Vagina (tissue), 2 donors: ENCODE measurements around the gene CAV3. TPM values are rescaled to one million over a fixed set of nuclear protein-coding genes. Genes with fewer than 3 reads are reported as not detected.

Experiments used
- DNase-seq, 2 donors: peaks; one replicate each; pipeline ENCODE4 v3.0.0-alpha.2; 2017; ENCODE audit errors: extremely low spot score in 2 of 2
- H3K27ac ChIP-seq: fragments of 200-600 bp; sonication (generic); one replicate; pipeline ENCODE4 v1.5.1; 2019
- H3K27me3 ChIP-seq: fragments of 200-600 bp; sonication (generic); one replicate; pipeline ENCODE4 v1.5.1; 2019
- H3K36me3 ChIP-seq, 2 donors: fragments of 200-600 bp; sonication (generic); one replicate each; pipeline ENCODE4 v1.5.1; 2017 to 2019
- H3K4me1 ChIP-seq: fragments of 200-600 bp; sonication (generic); one replicate; pipeline ENCODE4 v1.5.1; 2019
- H3K4me3 ChIP-seq, 2 donors: fragments of 200-600 bp; sonication (generic); 1 replicate in 1 of 2; 2 replicates in 1 of 2; pipeline ENCODE4 v1.5.1; 2016 to 2019
- H3K9me3 ChIP-seq: fragments of 200-600 bp; sonication (generic); one replicate; pipeline ENCODE4 v1.5.1; 2019
- POLR2A ChIP-seq, 2 donors: fragments of 450-650 bp; IDR thresholded peaks; one replicate each; pipeline ENCODE4 v1.6.1; 2017; ENCODE audit warnings: antibody characterized with exemption in 2 of 2, mild to moderate bottlenecking in 2 of 2, moderate library complexity in 2 of 2
- POLR2AphosphoS5 ChIP-seq, 2 donors: sonication (generic); formaldehyde crosslinking; IDR thresholded peaks; one replicate each; pipeline ENCODE4 v1.9.0; 2017; ENCODE audit warnings: antibody characterized with exemption in 2 of 2, mild to moderate bottlenecking in 2 of 2, low read depth in 1 of 2; ENCODE audit not compliant: insufficient read depth in 1 of 2
- intact Hi-C: fragments of 100-400 bp; cut with DNase I; formaldehyde crosslinking; loops from one replicate; pipeline ENCODE4 v1.15.1; 2023
- total RNA-seq: library from RNA; depleted of rRNA; stranded (reverse); fragments of >200 nt; gene quantifications from one replicate; pipeline ENCODE4 v1.2.3, GENCODE V29; 2016
- TF ChIP-seq, protein P1 (sequence below), 3 experiments: fragments of 450-650 bp in 2 of 3; fragments of 200-600 bp in 1 of 3; sonication (generic) in 1 of 3; IDR thresholded peaks; one replicate each; pipeline ENCODE4 v1.5.1; 2017 to 2019; ENCODE audit warnings: antibody characterized with exemption in 3 of 3, mild to moderate bottlenecking in 2 of 3, moderate library complexity in 2 of 3

The CAV3 gene
- total RNA-seq, 1 donor from 2014 or later = not detected

GRCh38 chr3:8737301-8737700 is 3.7 kb downstream of the CAV3 start:
- Histone ChIP-seq H3K4me1 (peaks cover 9% of the 10 kb centered on the region), H3K4me3 (no peak overlapping the region), H3K36me3 (no peaks in the 10 kb centered on the region), H3K9me3 (no peaks in the 10 kb centered on the region), H3K27ac (no peak overlapping the region), H3K27me3 (no peaks in the 10 kb centered on the region)
- DNase-seq = no peak
- TF ChIP-seq POLR2A (IDR thresholded peaks at IDR 0.05) (no peak), POLR2AphosphoS5 (IDR thresholded peaks at IDR 0.05; ENCODE audit: insufficient read depth in 1 of 2, low read depth in 1 of 2) (no peak)
- TF ChIP-seq, protein P1, sequence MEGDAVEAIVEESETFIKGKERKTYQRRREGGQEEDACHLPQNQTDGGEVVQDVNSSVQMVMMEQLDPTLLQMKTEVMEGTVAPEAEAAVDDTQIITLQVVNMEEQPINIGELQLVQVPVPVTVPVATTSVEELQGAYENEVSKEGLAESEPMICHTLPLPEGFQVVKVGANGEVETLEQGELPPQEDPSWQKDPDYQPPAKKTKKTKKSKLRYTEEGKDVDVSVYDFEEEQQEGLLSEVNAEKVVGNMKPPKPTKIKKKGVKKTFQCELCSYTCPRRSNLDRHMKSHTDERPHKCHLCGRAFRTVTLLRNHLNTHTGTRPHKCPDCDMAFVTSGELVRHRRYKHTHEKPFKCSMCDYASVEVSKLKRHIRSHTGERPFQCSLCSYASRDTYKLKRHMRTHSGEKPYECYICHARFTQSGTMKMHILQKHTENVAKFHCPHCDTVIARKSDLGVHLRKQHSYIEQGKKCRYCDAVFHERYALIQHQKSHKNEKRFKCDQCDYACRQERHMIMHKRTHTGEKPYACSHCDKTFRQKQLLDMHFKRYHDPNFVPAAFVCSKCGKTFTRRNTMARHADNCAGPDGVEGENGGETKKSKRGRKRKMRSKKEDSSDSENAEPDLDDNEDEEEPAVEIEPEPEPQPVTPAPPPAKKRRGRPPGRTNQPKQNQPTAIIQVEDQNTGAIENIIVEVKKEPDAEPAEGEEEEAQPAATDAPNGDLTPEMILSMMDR (IDR thresholded peaks at IDR 0.05) = no peak
- intact Hi-C loops = no loop called here

GRCh38 chr3:8737823-8738222 is 4.2 kb downstream of the CAV3 start:
- no peak for DNase-seq
- no peaks in the 10 kb centered on the region for H3K27me3 ChIP-seq
- no peaks in the 10 kb centered on the region for H3K9me3 ChIP-seq
- no peaks in the 10 kb centered on the region for H3K36me3 ChIP-seq
- peaks cover 9% of the 10 kb centered on the region for H3K4me1 ChIP-seq
- no peak for TF ChIP-seq POLR2AphosphoS5 (IDR thresholded peaks at IDR 0.05; ENCODE audit: insufficient read depth in 1 of 2, low read depth in 1 of 2)
- TF ChIP-seq, protein P1 (IDR thresholded peaks at IDR 0.05) = no peak
- TF ChIP-seq POLR2A (IDR thresholded peaks at IDR 0.05) = no peak
- H3K4me3 ChIP-seq = no peak overlapping the region
- no peak overlapping the region for H3K27ac ChIP-seq
- intact Hi-C loops = no loop called here

GRCh38 chr3:8738639-8739038 is 5.0 kb downstream of the CAV3 start:
- H3K27me3 ChIP-seq = no peaks in the 10 kb centered on the region
- H3K4me3 ChIP-seq = no peak overlapping the region
- DNase-seq = no peak
- peaks cover 9% of the 10 kb centered on the region for H3K4me1 ChIP-seq
- TF ChIP-seq, protein P1 (IDR thresholded peaks at IDR 0.05) = no peak
- no peak for TF ChIP-seq POLR2AphosphoS5 (IDR thresholded peaks at IDR 0.05; ENCODE audit: insufficient read depth in 1 of 2, low read depth in 1 of 2)
- TF ChIP-seq POLR2A (IDR thresholded peaks at IDR 0.05) = no peak
- H3K36me3 ChIP-seq = no peaks in the 10 kb centered on the region
- intact Hi-C loops = no loop called here
- H3K27ac ChIP-seq = no peak overlapping the region
- no peaks in the 10 kb centered on the region for H3K9me3 ChIP-seq

GRCh38 chr3:8739757-8740504 is 6.3 kb downstream of the CAV3 start:
- DNase-seq = no peak

More at GRCh38 chr3:8739757-8740504, 6.3 kb downstream of the CAV3 start:
- Histone ChIP-seq H3K4me3 (no peak overlapping the region), H3K9me3 (no peaks in the 10 kb centered on the region), H3K36me3 (no peaks in the 10 kb centered on the region), H3K27me3 (no peaks in the 10 kb centered on the region), H3K4me1 (peaks cover 9% of the 10 kb centered on the region), H3K27ac (no peak overlapping the region)
- TF ChIP-seq POLR2AphosphoS5 (IDR thresholded peaks at IDR 0.05; ENCODE audit: insufficient read depth in 1 of 2, low read depth in 1 of 2) (no peak), POLR2A (IDR thresholded peaks at IDR 0.05) (no peak)
- TF ChIP-seq, protein P1 (IDR thresholded peaks at IDR 0.05) = no peak
- intact Hi-C loops = no loop called here
